Neural cell (in vitro differentiated cells): ENCODE data around the gene DMWD. TPM values are rescaled to one million over a fixed set of nuclear protein-coding genes. Genes with fewer than 3 reads are reported as not detected.
A peak's percentile ranks its signal among the peaks of the same experiment; 100 is the strongest.

Source experiments
- H2AFZ ChIP-seq: fragments of 200-600, 300-800 bp; sonication (generic), shearing (Covaris generic); 2 replicates; pipeline ENCODE4 v1.6.0; 2014; ENCODE audit warnings: low read depth, mild to moderate bottlenecking, antibody characterized with exemption, low read length, moderate library complexity
- H3F3A ChIP-seq: fragments of 200-600 bp; shearing (Covaris generic); 2 replicates; pipeline ENCODE4 v1.6.1; 2016; ENCODE audit warnings: mild to moderate bottlenecking, moderate library complexity, mixed read lengths, antibody characterized with exemption, low read length; ENCODE audit not compliant: insufficient read depth, poor library complexity, severe bottlenecking
- H3K27ac ChIP-seq: fragments of 200-600, 300-800 bp; sonication (generic), shearing (Covaris generic); 2 replicates; pipeline ENCODE4 v1.5.1; 2014; ENCODE audit warnings: mild to moderate bottlenecking, low read length, moderate library complexity
- H3K27me3 ChIP-seq: fragments of 300-800, 200-600 bp; sonication (generic), shearing (Covaris generic); 2 replicates; pipeline ENCODE4 v1.6.0; 2014; ENCODE audit warnings: mild to moderate bottlenecking, low read depth, low read length, moderate library complexity; ENCODE audit not compliant: insufficient read depth
- H3K36me3 ChIP-seq: fragments of 300-800, 200-600 bp; sonication (generic), shearing (Covaris generic); 2 replicates; pipeline ENCODE4 v1.5.1; 2014; ENCODE audit warnings: mild to moderate bottlenecking, antibody characterized with exemption, low read length, moderate library complexity; ENCODE audit not compliant: insufficient read depth
- H3K4me2 ChIP-seq: fragments of 300-800, 200-600 bp; sonication (generic), shearing (Covaris generic); 2 replicates; pipeline ENCODE4 v1.6.0; 2014; ENCODE audit warnings: mild to moderate bottlenecking, low read length
- H3K4me3 ChIP-seq: fragments of 300-800, 200-600 bp; sonication (generic), shearing (Covaris generic); 2 replicates; pipeline ENCODE4 v1.5.1; 2014; ENCODE audit warnings: mild to moderate bottlenecking, low read length, moderate library complexity
- H3K79me2 ChIP-seq: fragments of 200-600 bp; shearing (Covaris generic); replicated peaks from 2 replicates; pipeline ENCODE4 v1.6.0; 2014; ENCODE audit warnings: mild to moderate bottlenecking, low read length, moderate library complexity; ENCODE audit not compliant: insufficient read depth
- H3K9ac ChIP-seq: fragments of 300-800, 200-600 bp; sonication (generic), shearing (Covaris generic); 2 replicates; pipeline ENCODE4 v1.6.1; 2016; ENCODE audit warnings: mild to moderate bottlenecking, low read length, mixed read lengths
- H3K9me2 ChIP-seq: fragments of 200-600 bp; shearing (Covaris generic); 2 replicates; pipeline ENCODE4 v1.6.1; 2016; ENCODE audit warnings: mild to moderate bottlenecking, low read length, mixed read lengths; ENCODE audit not compliant: insufficient read depth
- H3K9me3 ChIP-seq: fragments of 200-600, 300-800 bp; sonication (generic), shearing (Covaris generic); 2 replicates; pipeline ENCODE4 v1.6.1; 2016; ENCODE audit warnings: mild to moderate bottlenecking, mixed run types, low read length, moderate library complexity, mixed read lengths
- H4K20me1 ChIP-seq: fragments of 200-600 bp; shearing (Covaris generic); 2 replicates; pipeline ENCODE4 v1.6.1; 2016; ENCODE audit warnings: mild to moderate bottlenecking, mixed run types; ENCODE audit not compliant: insufficient read depth
- EP300 ChIP-seq: fragments of 450-650 bp; conservative IDR thresholded peaks from 2 replicates; pipeline ENCODE4 v1.6.1; 2014; ENCODE audit warnings: antibody characterized with exemption, mild to moderate bottlenecking, moderate library complexity; ENCODE audit not compliant: poor library complexity, severe bottlenecking
- EZH2 ChIP-seq: fragments of 200-600, 300-800 bp; shearing (Covaris generic), sonication (generic); IDR thresholded peaks from 2 replicates; pipeline ENCODE4 v1.6.1; 2014; ENCODE audit warnings: antibody characterized with exemption, low read length, borderline replicate concordance, mild to moderate bottlenecking; ENCODE audit not compliant: insufficient read depth, poor library complexity, severe bottlenecking
- MXI1 ChIP-seq: fragments of 450-650 bp; conservative IDR thresholded peaks from 2 replicates; pipeline ENCODE4 v1.6.1; 2014; ENCODE audit warnings: antibody characterized with exemption, mild to moderate bottlenecking; ENCODE audit not compliant: poor library complexity, severe bottlenecking
- POLR2AphosphoS5 ChIP-seq: IDR thresholded peaks from 2 replicates; pipeline ENCODE4 v1.6.1; 2012
- RAD21 ChIP-seq: fragments of 450-650 bp; conservative IDR thresholded peaks from 2 replicates; pipeline ENCODE4 v1.6.1; 2014; ENCODE audit warnings: antibody characterized with exemption, mild to moderate bottlenecking, moderate library complexity
- SMC3 ChIP-seq: fragments of 450-650 bp; conservative IDR thresholded peaks from 2 replicates; pipeline ENCODE4 v1.6.1; 2014; ENCODE audit warnings: antibody characterized with exemption, mild to moderate bottlenecking, moderate library complexity; ENCODE audit not compliant: poor library complexity
- TAF1 ChIP-seq: IDR thresholded peaks from 2 replicates; pipeline ENCODE4 v1.6.1; 2012; ENCODE audit warnings: low read depth
- polyA plus RNA-seq: library from polyadenylated mRNA; depleted of rRNA; stranded (reverse); fragments of >200 nt; gene quantifications from 2 replicates; pipeline ENCODE4 v1.2.3, GENCODE V29; 2014
- TF ChIP-seq, protein P1 (sequence below): fragments of 450-650 bp; IDR thresholded peaks from 2 replicates; pipeline ENCODE4 v1.5.1; 2014; ENCODE audit warnings: antibody characterized with exemption, mild to moderate bottlenecking, moderate library complexity; ENCODE audit not compliant: poor library complexity, severe bottlenecking
- TF ChIP-seq, protein P2 (sequence below): IDR thresholded peaks from 2 replicates; pipeline ENCODE4 v1.6.1; 2012; ENCODE audit warnings: borderline replicate concordance

DMWD gene
- polyA plus RNA-seq, 1 donor from 2014 or later: 20.4 TPM

DNA sequence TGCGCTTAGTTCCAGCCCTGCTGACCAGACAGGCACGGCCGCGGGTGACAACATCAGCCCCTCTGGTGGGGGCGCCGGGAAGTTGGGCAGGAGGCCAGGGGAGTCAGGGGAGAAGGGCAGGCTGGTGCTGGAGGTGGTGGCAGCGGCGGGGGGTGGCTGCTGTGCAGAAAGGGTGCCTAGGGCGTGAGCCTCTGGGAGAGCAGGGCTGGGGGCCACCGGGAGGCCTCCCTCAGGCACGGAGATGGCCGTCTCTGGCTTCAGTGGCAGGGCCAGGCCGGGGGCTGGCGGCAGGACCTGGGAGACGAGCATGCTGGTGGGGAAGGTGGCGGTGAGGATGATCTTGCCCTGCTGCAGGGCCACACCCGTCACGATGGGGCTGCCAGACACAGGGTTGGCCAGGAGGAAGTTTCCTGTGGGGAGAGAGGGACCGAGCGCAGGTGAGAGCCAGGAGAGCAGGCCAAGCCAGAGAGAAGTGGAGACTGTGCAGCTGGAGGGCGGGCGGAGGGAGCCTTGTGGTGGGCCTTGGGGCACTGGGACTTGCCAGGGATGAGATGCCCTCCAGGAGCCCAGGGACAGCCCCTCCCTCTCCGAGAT, 26.8 kb downstream of the DMWD start:
- TF ChIP-seq RAD21: no peak
- no peak for TF ChIP-seq EZH2
- no peak for TF ChIP-seq EP300
- TF ChIP-seq, protein P1, sequence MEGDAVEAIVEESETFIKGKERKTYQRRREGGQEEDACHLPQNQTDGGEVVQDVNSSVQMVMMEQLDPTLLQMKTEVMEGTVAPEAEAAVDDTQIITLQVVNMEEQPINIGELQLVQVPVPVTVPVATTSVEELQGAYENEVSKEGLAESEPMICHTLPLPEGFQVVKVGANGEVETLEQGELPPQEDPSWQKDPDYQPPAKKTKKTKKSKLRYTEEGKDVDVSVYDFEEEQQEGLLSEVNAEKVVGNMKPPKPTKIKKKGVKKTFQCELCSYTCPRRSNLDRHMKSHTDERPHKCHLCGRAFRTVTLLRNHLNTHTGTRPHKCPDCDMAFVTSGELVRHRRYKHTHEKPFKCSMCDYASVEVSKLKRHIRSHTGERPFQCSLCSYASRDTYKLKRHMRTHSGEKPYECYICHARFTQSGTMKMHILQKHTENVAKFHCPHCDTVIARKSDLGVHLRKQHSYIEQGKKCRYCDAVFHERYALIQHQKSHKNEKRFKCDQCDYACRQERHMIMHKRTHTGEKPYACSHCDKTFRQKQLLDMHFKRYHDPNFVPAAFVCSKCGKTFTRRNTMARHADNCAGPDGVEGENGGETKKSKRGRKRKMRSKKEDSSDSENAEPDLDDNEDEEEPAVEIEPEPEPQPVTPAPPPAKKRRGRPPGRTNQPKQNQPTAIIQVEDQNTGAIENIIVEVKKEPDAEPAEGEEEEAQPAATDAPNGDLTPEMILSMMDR: no peak
- no peak for TF ChIP-seq SMC3
- TF ChIP-seq, protein P2, sequence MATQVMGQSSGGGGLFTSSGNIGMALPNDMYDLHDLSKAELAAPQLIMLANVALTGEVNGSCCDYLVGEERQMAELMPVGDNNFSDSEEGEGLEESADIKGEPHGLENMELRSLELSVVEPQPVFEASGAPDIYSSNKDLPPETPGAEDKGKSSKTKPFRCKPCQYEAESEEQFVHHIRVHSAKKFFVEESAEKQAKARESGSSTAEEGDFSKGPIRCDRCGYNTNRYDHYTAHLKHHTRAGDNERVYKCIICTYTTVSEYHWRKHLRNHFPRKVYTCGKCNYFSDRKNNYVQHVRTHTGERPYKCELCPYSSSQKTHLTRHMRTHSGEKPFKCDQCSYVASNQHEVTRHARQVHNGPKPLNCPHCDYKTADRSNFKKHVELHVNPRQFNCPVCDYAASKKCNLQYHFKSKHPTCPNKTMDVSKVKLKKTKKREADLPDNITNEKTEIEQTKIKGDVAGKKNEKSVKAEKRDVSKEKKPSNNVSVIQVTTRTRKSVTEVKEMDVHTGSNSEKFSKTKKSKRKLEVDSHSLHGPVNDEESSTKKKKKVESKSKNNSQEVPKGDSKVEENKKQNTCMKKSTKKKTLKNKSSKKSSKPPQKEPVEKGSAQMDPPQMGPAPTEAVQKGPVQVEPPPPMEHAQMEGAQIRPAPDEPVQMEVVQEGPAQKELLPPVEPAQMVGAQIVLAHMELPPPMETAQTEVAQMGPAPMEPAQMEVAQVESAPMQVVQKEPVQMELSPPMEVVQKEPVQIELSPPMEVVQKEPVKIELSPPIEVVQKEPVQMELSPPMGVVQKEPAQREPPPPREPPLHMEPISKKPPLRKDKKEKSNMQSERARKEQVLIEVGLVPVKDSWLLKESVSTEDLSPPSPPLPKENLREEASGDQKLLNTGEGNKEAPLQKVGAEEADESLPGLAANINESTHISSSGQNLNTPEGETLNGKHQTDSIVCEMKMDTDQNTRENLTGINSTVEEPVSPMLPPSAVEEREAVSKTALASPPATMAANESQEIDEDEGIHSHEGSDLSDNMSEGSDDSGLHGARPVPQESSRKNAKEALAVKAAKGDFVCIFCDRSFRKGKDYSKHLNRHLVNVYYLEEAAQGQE: no peak
- TF ChIP-seq TAF1: no peak
- no peak for TF ChIP-seq POLR2AphosphoS5
- no peak for TF ChIP-seq MXI1
- H3K27me3 ChIP-seq: peaks cover 22% of the 10 kb centered on the region
- H3K27ac ChIP-seq: no peak overlapping the region
- H3K36me3 ChIP-seq: no peaks in the 10 kb centered on the region
- H3F3A ChIP-seq: no peaks in the 10 kb centered on the region
- no peak overlapping the region for H2AFZ ChIP-seq
- no peaks in the 10 kb centered on the region for H3K9me3 ChIP-seq
- no peaks in the 10 kb centered on the region for H3K79me2 ChIP-seq
- H3K4me2 ChIP-seq: no peak overlapping the region
- H3K9me2 ChIP-seq: no peaks in the 10 kb centered on the region
- H4K20me1 ChIP-seq: no peaks in the 10 kb centered on the region
- H3K4me3 ChIP-seq: no peak overlapping the region
- H3K9ac ChIP-seq: no peak overlapping the region

DNA sequence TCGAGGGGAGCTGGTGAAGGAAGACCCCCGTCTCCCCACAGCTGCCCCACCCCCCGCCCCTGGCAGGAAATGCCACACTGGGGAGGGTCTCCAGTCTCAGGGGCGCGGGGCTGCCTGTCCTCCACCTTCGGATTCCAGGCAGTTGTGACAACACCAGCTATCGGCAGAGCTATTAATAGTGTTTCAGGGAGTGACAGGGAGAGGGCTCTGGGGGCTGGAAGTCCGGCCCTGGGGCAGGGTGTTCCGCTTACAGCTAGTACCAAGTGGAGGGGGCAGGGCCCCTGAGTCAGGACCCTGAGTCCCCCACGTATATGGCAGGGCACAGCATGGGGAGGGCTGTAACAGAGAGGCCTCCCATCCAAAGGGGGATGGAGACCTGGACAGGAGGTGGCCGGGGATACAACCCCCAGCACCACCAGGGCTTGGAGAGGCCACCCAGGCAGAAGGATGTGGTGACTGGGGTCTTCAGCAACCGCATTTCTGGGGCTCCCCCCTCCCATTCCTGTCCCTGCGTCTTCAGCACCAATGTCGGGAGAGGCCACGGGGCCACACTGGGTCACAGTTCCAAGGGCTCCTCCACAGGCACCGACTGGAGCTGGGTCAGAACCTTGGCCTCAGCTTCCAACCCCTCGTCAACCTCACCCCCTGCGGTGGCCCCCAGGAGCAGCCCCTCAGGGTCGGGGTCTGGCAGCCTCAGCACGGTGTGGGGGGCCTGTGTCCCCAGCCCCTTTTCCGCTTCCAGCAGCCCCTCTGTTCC, 27.5 kb downstream of the DMWD start:
- no peak overlapping the region for H3K27ac ChIP-seq
- peak overlapping the region; percentile 30 for H3K9ac ChIP-seq
- no peaks in the 10 kb centered on the region for H3K79me2 ChIP-seq
- H2AFZ ChIP-seq: no peak overlapping the region
- H3K27me3 ChIP-seq: peaks cover 22% of the 10 kb centered on the region
- H3F3A ChIP-seq: no peaks in the 10 kb centered on the region
- TF ChIP-seq POLR2AphosphoS5: no peak
- TF ChIP-seq EP300: no peak
- TF ChIP-seq, protein P2: no peak
- no peak for TF ChIP-seq RAD21
- TF ChIP-seq, protein P1: no peak
- no peak for TF ChIP-seq MXI1
- no peak for TF ChIP-seq EZH2
- no peak for TF ChIP-seq TAF1
- TF ChIP-seq SMC3: no peak
- H3K4me2 ChIP-seq: no peak overlapping the region
- no peaks in the 10 kb centered on the region for H3K9me2 ChIP-seq
- H3K36me3 ChIP-seq: no peaks in the 10 kb centered on the region
- H3K4me3 ChIP-seq: peak overlapping the region; percentile 2
- no peaks in the 10 kb centered on the region for H3K9me3 ChIP-seq
- no peaks in the 10 kb centered on the region for H4K20me1 ChIP-seq
